HG02884 (cell line): ENCODE measurements around the gene CFAP74.

Experiments used
- ATAC-seq: cut with Tn5 transposase; IDR thresholded peaks from one replicate; pipeline ENCODE4 v1.9.1; 2021; ENCODE audit warnings: mild to moderate bottlenecking, moderate library complexity; ENCODE audit not compliant: unreplicated experiment

The CFAP74 gene

DNA sequence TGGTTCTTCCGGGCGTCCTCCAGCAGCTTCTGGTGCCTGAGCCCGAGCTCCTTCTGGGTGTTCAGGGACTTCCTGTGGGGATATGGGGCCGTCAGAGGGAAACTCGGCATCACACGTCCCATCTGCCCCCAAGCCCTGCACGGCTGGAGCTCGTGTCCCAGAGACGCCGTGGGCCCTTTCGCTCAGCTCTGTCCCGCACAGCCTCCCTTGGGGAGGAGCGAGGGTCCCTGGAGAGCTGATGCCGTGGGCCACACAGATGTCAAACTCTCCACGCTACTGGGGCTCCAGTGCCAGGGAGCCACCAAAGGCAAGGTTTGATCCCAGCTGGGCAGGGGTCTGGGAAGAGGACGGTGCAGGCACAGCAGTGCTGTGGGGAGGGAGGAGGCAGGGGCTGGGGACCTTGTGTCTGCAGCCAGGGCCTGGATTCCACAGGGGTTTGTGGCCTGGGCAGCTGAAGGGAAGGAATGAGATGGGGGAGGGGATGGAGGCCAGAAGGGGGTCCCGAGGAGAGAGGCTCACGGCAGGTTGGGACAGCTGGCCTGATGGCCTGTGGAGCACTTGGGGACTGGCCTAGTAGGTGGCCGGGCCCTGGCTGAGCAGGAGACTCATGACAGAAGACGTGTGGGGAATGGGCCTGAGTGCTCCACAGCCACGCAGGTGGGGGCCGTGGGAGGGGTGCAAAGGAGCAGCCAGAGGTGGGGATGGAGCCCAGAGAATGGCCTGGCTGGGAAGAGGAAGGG is 30.4 kb downstream of the CFAP74 start:
- no peak for ATAC-seq

DNA sequence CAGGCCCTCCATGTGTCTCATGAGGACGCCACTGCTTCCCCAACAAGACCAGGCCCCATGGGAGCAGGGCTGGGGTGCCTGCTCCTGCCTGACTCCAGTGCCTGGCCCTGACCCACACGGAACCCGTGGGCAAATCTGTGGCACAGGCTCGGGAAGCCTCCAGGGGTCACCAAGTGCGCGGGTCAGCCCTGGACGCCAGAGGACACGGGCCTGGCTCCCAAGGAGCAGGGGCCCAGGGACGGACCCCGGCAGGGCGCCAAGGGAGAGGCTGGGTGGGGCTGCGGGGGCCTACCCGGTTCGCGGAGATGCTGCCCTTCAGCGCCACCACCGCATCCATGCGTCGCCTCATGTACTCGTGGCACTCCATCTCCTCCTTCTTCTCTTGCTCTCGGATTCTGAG is 31.9 kb downstream of the CFAP74 start:
- no peak for ATAC-seq

DNA sequence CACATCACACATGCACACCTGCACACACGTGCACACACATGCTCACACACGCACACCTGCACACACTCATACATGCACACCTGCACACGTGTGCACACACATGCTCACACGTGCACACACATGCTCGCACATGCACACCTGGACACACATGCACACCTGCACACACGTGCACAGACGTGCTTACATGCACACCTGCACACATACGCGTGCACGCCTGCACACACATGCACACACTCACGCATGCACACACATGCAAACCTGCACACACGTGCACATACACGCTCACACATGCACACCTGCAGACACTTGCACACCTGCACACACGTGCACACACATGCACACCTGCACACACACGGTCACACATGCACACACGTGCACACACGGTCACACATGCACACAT is 32.6 kb downstream of the CFAP74 start:
- ATAC-seq: no peak

DNA sequence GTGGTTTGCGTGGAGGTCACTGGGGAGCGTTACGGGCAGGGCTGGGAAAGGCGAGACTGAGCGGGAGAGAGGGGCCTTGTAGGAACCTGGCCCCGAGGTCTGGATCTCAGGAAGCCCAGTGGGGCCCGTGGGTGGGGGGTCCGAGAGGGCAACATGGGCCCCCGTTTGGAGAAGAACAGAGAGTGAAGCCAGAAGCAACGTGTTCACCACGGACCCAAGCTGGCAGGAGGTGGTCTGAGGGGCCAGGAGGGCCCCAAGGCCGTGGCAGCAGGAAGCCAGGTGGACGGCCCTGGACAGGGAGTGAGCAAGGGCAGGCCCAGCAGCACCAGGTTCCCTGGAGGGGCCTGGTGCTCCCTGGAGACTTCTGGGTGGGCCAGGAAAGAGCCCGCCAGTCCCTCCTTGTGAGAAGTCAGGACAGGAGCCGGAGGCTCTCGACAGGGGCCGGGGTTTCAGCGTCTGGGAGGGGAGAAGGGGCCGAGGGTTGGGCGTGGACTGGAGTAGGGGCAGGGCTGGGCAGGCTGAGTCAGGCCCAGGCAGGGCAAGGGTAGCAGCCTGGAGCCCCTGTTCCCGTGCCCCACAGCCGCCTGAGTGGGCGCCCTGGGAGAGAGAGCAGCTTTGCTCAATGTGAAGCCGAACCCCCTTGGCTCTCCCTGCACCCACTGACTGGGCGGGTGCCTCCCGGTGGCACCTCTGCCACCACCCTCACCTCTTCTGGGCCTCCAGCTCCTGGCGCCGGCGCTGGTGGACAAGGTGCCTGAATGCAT is 33.5 kb downstream of the CFAP74 start:
- no peak for ATAC-seq

DNA sequence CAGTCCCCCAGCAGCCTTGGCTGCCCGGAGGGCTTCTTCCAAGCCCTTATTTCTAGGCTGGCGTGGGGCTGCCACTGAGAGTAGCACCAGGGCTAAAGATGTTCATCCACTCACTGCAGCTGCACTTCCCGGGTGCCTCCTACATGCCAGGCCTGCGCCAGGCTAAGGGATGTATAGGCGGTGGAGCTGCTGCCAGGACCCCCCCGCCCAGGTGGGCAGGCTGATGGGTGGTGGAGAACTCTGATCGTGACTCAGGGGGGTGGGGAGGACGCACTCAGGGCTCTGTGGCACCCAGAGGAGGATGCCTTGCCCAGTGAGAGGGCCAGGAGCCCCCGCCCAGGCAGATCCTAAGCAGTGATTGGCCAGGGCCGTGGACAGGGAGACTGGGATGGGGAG is 34.1 kb downstream of the CFAP74 start:
- ATAC-seq: no peak

DNA sequence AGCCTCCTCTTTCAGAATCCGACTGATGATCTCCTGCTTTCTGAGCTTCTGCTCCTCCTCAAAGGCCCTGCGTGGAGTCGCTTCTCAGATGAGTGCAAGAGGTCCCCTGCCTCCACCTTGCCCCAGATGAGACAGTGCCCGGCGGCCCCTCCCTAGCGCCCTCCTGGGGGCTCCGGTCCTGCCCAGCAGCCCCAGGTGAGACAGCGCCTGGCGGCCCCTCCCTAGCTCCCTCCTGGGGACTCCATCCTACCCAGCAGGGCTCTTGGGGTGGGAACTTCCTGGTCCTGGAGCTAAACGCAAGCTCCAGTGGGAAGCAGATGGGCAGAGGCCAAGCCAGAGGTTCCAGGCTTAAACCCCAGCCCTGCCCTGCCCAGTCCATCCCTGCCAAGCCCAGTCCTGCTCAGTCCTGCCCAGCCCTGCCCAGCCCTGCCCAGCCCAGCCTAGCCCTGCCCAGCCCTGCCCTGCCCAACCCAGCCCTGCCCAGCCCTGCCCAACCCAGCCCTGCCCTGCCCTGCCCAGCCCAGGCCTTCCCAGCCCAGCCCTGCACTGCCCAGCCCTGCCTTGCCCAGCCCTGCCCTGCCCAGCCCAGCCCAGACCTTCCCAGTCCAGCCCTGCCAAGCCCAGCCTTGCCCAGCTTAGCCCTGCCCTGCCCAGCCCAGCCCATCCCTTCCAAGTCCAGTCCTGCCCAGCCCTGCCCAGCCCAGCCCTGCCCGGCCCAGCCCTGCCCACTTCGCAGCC is 34.6 kb downstream of the CFAP74 start:
- ATAC-seq: no peak

DNA sequence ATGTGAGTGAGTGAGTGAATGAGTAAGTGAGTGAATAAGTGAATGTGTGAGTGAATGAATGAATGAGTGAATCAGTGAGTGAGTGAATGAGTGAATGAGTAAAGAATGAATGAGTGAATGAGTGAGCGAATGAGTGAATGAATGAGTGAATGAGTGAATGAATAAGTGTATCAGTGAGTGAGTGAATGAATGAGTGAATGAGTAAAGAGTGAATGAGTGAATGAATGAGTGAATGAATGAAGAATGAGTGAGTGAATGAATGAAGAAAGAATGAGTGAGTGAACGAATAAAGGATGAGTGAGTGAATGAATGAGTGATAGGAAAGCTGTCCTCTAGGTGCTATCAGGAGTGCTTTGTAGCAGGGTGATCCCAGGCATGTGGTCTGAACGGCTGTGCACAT is 35.7 kb downstream of the CFAP74 start:
- ATAC-seq: no peak

DNA sequence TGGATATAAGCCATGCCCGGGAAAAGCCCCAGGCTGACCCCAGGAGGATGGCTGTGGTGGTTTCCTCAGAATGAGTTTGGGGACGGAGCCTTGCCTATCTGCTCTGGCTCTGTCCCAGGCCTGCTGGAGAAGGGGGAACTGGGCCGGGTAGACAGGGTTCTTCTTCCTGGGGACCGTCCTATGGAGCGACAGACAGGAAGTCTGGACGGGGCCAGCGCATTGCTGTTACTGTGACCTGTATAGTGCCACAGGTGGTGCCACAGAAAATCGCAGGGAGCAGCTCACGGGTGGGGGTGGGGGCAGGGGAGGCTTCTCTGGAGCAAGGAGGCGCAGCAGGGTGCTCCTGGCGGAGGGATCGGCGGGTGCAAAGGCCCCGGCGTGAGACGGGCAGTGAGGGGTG is 36.4 kb downstream of the CFAP74 start:
- ATAC-seq: no peak

DNA sequence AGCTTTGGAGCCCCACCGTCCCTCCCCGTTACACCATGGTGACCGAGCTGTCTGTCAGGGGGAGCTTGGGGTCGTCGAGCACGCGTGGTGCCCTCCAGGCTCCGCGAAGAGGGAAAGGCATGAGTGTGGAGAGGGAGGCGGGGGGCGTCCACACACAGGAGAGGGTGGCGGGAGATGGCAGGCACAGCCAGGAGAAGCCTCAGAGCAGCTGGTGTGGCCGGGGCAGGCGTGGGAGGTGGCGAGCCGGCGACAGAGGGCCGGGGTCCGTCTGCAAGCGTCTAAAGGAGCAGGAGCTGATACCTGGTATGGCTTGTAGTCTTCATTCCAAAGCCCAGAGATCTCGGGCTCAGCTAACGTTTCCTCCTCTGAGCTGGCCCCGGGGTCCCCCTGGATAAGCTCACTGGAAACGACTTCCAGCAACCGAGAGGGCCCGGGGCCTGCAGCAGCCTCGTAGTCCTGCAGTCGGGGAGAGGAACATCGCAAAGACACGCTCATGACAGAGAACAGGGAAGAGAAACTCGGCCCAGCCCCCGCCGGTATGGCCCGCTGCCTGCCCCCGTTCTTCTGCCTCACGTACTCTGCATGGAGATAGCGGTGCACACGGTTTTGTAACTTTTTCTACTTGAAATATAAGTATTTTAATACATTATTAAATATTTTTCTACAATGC is 37.4 kb downstream of the CFAP74 start:
- ATAC-seq: no peak

DNA sequence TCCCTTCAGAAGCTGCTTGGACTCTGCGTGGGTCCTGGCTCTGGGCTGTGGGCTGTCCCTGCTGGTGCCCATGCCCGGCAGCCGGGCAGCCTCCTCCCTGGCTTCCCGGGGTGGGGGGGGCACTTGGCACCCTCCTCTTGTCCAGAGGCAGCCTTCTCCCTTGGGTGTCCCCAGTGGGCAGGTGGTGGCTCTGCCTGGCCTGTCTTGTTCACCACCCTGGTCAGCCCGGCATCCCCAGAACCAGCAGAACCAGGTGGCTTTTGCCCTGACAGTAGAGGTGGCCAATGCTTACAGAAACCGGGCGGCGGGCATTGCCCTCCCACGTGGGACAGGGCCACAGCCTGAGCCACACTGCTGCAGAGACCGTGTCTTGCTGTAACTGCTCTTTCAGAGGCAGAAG is 38.0 kb downstream of the CFAP74 start:
- no peak for ATAC-seq

DNA sequence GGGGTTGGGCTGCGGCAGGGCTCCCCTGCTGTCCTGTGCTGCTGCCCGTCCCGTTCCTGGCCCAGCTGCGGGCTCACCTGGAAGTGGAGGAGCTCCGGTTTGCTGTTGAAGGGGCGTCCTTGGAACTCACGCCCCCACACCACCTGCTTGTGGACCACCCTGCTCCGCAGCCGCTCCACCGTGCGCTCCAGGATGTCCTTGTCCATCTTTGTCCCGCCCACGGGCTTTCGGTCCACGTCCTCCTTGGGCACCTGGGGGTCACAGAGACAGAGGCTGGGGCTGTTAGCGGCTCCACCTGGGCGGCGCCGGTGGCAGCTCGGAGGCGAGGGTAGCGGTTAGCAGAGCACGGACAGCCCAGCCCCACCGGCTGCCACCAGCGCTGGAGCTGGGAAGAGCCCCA is 38.8 kb downstream of the CFAP74 start:
- no peak for ATAC-seq

DNA sequence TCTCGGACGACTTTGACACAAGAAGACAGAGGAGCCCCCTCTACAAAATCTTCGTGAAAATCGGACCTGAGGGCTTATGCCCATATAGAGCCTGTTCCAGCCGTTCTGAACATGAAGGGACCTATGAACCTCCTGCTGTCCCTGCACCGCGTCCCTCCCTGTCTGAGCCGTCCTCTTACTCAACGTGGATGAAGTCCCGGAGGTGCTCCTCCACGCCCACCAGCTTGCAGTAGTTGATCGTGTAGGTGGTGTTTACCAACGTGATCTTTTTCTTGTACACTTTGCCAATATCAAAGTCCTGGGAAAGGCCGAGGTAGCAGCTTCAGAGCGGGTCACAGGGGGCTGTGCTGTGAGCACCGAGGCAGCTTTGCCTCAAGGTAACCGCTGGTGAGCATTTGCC is 40.0 kb downstream of the CFAP74 start:
- ATAC-seq: no peak

DNA sequence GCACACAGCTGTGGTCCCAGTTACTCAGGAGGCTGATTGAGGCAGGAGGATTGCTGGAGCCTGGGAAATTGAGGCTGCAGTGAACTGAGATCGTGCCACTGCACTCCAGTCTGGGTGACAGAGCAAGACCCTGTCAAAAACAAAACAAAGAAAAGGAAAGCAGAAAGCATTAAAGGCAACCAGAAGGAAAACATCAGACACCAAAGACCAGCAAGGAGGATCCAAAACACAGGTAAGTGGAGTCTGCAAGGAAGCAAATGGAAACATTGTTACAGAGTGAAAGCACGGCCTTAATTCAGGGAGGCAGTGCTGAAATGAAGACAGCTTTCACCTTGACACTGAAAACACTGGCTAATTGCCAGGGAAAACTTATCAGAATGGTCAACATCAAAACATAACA is 40.8 kb downstream of the CFAP74 start:
- no peak for ATAC-seq

DNA sequence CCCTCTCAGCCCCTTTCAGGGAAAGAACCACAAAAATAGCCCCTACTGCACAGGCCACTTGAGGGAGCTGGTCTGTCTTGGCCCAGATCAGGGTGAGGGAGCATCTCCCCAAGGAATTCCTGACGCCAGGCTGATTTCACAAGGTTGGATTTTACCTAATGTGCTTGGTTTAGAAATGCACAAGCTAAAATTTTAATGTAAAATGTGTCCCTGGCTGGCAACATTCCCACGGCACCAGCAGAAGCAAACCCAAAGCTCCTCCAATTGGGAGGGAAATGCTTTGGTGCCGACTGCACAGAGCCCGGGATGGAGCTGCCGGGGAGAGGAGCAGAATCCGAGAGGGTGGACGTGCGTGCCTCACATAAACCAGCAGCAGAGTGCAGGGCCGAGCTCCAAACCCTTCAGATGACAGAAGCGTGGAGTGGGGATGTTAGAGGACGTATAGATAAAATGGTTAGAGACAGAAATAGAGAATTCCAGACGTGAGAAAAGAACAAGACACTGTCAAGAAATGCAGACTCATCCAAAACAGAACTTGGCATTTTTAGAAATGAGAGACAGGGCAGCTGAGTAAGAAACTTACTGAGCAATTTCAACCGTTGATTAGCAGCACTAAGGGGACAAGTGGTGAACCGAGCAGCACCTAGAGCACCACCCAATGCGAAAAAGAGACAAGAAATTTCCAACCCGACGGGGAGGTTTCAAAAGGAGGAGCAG is 42.9 kb downstream of the CFAP74 start:
- ATAC-seq: no peak

DNA sequence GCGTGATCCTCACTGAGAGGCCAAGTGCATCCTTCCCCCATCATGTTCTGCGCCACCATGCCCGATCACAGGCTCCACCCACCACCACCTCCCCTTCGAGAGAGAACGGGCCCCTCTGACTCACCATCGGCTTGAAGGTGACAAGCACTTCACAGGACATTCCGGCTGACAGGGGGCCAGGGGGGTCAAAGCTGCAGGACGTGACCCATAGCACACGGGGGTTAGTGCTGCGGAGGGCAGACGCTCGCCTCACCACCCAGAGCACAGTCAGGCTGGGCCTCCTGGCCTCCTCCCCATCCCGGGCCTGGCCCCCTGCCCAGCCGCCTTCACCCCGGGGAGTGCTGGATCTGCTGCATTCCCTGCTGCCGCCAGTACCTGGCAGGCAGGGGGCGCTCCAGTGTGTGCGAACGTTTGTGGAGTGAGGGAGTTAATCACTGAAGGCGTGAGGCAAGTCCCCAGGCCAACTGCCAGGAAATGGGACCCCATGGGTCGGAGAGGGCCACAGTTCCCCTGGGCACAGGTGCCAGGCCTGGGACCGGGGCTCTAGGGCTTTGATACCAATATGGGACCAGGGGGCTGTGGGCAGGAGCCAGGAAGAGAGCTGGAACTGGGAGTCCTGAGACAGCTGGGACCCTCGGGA is 43.6 kb downstream of the CFAP74 start:
- ATAC-seq: no peak

DNA sequence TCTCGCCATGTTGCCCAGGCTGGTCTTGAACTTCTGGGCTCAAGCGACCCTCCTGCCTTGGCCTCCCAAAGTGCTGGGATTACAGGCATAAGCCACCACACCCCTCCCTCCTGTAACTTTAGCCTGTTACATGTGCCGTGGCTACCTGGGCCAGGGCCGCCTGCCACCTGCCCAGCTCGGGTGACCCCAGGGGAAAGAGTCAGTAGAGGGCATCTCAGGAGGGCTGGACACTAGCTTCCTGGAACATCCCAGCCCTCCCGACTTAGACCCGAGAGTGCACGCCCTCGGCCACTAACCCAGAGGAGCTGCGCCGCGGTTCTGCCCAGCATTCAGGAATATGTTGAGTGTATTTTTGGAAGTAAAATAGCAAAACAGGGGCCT is 44.1 kb downstream of the CFAP74 start:
- ATAC-seq: no peak

DNA sequence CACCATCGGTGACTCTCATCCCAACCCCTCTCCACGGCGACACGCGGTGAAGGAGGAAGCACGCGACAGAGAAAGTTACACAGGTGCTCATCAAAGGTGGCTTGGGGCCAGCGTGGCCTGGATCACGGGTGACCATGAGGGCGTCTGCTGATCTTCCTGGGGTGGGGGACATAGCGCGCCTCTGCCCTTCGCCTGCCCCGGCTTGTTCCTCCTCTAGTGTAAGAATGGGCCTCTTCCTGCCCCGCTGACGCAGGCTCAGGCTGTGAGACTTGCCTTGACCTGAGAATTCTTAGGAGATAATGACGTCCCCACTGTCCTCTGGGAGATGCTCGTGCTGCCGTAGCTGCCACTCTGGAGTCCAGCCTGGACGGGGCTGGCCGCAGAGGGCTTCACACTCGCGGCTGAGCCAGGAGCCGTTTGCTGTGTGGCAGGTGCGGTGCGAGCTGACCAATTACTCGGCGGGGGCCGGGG is 45.5 kb downstream of the CFAP74 start:
- no peak for ATAC-seq

DNA sequence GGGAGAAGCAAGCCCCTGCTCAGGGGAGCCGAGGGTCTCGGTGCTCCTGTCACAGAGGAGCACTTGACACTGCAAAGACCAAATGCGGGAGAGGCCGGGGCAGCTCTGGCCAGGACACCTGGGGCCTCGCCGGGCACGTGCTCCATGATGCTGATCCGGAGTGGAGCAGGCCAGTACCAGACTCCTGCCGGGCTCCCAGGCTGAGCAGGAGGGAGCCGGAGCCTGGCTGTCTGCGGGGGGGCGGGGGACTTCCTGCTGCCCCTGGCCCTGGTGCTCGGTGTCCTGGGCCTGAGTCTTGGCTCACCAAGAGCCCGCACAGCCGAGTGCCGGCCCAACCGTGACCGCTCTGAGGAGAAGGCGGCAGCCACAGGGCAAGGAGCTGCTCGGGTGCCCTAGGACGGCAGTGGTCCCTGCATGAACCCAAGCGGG is 46.0 kb downstream of the CFAP74 start:
- ATAC-seq: no peak

DNA sequence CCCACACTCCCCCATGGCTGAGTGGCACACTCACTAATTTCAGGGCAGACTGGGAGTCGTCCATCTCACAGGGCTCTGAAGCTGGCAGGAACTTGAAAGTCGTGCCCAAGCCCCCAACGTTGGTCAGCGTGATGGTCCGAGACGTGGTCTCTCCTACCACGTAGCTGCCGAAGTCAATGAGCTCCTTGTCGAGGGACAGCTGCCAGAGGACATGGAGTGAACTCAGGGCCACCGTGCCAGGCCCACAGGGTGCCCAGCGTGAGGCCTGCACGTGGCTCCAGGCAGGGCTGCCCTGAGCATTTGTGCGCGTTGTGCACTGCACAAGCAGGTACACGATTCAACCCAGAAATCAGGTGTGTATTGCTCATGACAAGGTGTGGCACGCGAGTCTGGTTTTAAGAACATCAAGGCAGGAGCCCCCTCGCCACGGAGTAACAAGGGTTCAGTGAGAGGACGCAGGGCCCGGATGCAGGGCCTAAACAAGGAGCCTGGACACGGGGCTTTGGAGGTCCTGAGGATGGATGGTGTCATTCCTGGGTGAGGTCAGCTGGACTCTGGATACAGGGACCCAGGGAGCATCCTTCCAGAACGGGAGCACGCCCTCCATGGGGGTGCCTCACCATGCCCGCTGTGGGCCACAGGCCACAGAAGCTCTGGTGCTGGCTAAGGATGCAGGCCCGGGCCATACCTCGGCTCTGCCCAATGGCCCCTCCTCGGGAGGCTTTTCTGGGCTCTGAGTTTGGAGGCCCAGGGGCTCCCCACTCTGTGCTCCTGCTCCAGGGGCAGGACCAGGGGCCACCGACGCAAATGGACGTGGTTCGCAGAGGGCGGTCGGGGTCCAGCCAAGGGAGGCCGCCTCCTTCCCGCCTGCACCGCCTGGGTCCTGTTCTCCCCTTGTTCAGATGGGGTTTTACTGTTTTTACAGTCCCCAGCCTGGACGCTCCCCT is 46.7 kb downstream of the CFAP74 start:
- no peak for ATAC-seq
